Activated CD4-positive, alpha-beta memory T cell treated with anti-CD3 and anti-CD28 coated beads for 36 hours (primary cell): ENCODE measurements around the gene B3GALT6. TPM values are rescaled to one million over a fixed set of nuclear protein-coding genes. Genes with fewer than 3 reads are reported as not detected.

Experiments used
- CTCF ChIA-PET: fragments of 350-600 bp; sonication (Branson Sonifier 250); formaldehyde crosslinking; loops from one replicate; lab custom pipeline; 2021; ENCODE audit warnings: antibody characterized with exemption, inconsistent platforms; lab: Charles Lee
- POLR2A ChIA-PET: fragments of 350-600 bp; sonication (Branson Sonifier 250); formaldehyde crosslinking; loops from one replicate; lab custom pipeline; 2021; ENCODE audit warnings: antibody characterized with exemption; lab: Charles Lee
- DNase-seq: peaks from one replicate; pipeline ENCODE4 v3.0.0-alpha.2; 2020
- H3K27ac Mint-ChIP-seq: one replicate; pipeline ENCODE4 v1.8.0; 2021; ENCODE audit warnings: mixed read lengths
- H3K27me3 Mint-ChIP-seq: one replicate; pipeline ENCODE4 v1.8.0; 2021; ENCODE audit warnings: mixed read lengths
- H3K36me3 Mint-ChIP-seq: one replicate; pipeline ENCODE4 v1.8.0; 2021; ENCODE audit warnings: mixed read lengths
- H3K4me1 Mint-ChIP-seq: one replicate; pipeline ENCODE4 v1.8.0; 2021; ENCODE audit warnings: low read depth, mixed read lengths
- H3K4me3 Mint-ChIP-seq: one replicate; pipeline ENCODE4 v1.8.0; 2021; ENCODE audit warnings: mild to moderate bottlenecking, mixed read lengths
- H3K9me3 Mint-ChIP-seq: one replicate; pipeline ENCODE4 v1.8.0; 2021; ENCODE audit warnings: mixed read lengths
- intact Hi-C: fragments of 100-400 bp; cut with micrococcal nuclease; formaldehyde crosslinking; loops from one replicate; pipeline ENCODE4 v1.15.1; 2023
- total RNA-seq, 2 experiments: library from RNA; stranded (reverse); gene quantifications; one replicate each; pipeline ENCODE4 v1.2.3, GENCODE V29; 2021

B3GALT6 gene
- total RNA-seq, 2 experiments from 2014 or later, result 14.6 to 15.5 TPM

DNA sequence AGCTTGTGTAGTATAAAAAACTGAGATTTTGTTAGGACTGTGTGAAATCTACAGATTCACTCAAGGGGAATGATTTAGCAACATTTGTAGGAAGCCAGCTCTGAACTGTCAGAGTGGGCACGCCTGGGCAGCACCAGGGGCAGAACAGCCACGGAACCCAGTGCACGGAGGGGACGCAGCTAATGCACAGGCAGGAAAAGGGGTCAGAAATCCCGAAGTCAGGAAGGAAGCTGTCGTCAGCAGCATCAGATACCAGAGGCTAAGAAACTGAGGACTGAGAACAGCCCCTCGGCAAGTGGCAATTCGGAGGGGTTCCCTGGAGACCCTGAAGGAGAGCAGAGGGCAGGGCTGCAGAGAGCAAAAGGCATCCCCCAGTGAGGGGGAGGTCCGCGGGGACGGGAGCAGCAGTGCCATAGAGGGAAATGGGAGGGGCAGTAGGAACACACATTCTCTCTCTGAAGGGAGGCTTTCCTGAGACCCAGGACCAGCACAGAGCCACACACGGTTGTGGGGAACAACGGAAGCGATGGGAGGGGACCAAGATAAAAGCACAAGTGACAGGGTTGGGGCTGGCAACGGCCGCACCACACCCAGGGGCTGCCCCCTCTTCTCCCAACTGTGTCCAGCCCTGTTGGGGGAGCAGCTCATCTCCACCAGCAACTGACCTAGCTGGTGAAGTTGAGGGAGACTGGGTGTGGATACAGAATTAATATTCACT is 29.0 kb downstream of the B3GALT6 start:
- Mint-ChIP-seq H3K27me3 (no peaks in the 10 kb centered on the region), H3K36me3 (peaks cover 47% of the 10 kb centered on the region)
- POLR2A ChIA-PET, result no interaction called here

DNA sequence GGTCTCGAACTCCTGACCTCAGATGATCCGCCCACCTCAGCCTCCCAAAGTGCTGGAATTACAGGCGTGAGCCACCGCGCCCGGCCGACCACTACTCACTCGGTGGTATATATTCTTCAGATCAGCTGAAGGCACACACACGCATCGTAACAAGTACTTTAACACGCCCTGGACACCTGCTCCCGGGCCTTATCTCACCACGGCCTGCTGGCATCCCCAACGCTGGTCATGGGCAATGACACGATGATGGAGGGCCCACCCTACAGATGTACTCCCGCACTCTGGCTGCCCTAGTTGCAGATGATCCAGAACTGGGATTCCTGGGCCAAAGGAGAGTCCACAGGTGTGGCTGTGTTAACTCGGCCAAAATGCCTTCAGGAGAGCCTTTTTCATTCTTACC is 30.0 kb downstream of the B3GALT6 start:
- POLR2A ChIA-PET, result no interaction called here
- H3K36me3 Mint-ChIP-seq, result peaks cover 44% of the 10 kb centered on the region

More for the DNA sequence above, 29.0 kb downstream of the B3GALT6 start:
- no peak for DNase-seq
- Mint-ChIP-seq H3K27ac (peak overlapping the region; percentile 16), H3K4me3 (no peak overlapping the region), H3K4me1 (peaks cover 10% of the 10 kb centered on the region), H3K9me3 (no peaks in the 10 kb centered on the region)
- CTCF ChIA-PET, result interaction anchor here (1.7 to 1.8 kb wide), 2 partner anchors 14 to 139 kb away, joined by 3 to 8 read pairs; no protein-coding TSS in a partner anchor
- intact Hi-C loops, result no loop called here

DNA sequence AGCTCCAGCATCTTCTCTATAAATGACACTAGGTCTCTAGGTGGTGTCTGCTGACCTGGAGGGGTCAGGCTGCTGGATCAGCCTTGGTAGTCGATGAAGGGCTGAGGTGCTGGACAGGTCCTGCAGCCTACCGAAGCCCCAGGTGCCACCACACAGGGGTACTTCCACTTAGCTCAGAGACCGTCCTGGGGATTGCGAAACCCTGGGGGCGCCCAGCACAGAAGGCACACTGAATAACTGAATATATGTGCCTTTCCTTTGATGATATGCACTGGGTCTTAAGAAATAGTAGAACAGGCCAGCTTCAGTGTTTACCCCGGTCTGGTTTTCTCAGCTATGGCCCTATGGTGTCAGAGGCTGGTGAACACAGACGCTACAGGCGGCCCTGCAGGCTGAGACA is 30.7 kb downstream of the B3GALT6 start:
- no peak for DNase-seq
- H3K36me3 Mint-ChIP-seq, result peaks cover 43% of the 10 kb centered on the region
- H3K4me1 Mint-ChIP-seq, result peaks cover 8% of the 10 kb centered on the region
- CTCF ChIA-PET, result no interaction called here
- H3K27me3 Mint-ChIP-seq, result no peaks in the 10 kb centered on the region
- no peak overlapping the region for H3K27ac Mint-ChIP-seq
- intact Hi-C loops, result no loop called here
- no peaks in the 10 kb centered on the region for H3K9me3 Mint-ChIP-seq
- POLR2A ChIA-PET, result no interaction called here
- H3K4me3 Mint-ChIP-seq, result no peak overlapping the region

More for the DNA sequence above, 30.0 kb downstream of the B3GALT6 start:
- Mint-ChIP-seq H3K27ac (no peak overlapping the region), H3K4me1 (peaks cover 10% of the 10 kb centered on the region), H3K27me3 (no peaks in the 10 kb centered on the region), H3K9me3 (no peaks in the 10 kb centered on the region), H3K4me3 (no peak overlapping the region)
- intact Hi-C loops, result no loop called here
- DNase-seq, result no peak
- CTCF ChIA-PET, result no interaction called here

DNA sequence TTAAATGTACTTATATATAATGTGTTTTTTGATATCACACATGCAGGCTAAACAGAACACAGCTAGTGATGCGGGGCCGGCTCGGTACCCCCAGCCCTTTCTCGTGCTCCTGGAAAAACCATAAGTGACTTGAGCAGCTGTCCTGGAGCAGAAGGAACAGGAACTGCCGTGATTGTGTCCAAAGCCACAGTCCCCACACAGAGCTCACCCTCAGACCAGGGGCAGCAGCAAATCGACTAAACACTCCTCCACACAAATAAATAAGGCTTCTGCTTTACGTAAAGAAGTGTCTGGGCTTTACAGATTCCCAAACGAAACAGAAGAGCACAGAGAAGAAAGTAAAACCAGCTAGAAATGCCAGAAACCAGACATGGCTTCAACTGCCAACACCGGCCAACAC is 32.0 kb downstream of the B3GALT6 start:
- H3K36me3 Mint-ChIP-seq, result peaks cover 39% of the 10 kb centered on the region
- no peak for DNase-seq
- POLR2A ChIA-PET, result no interaction called here
- peaks cover 7% of the 10 kb centered on the region for H3K4me1 Mint-ChIP-seq
- CTCF ChIA-PET, result interaction anchor here (0.7 kb wide), 1 partner anchor 141 kb away, joined by 3 read pairs; no protein-coding TSS in a partner anchor
- H3K4me3 Mint-ChIP-seq, result no peak overlapping the region
- no peaks in the 10 kb centered on the region for H3K27me3 Mint-ChIP-seq
- H3K9me3 Mint-ChIP-seq, result no peaks in the 10 kb centered on the region
- H3K27ac Mint-ChIP-seq, result no peak overlapping the region
- intact Hi-C loops, result no loop called here

DNA sequence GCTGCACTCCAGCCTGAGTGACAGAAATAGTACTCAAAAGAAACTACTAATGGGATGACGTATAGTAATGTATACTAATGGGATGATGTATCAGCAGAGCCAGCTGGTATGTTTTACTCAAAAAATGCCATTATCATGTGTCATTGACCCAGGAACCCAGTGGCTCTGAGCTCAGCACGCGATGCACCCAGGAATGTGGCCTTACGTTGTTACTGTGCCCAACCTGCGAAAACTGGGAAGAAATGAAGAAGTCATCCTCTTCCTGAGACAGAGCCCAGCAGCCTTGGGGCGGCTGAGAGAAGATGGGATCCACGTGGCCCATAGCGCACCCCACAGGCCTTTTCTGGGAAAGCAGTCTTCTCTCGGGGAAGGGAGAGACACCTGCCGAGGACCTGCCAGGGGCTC is 32.8 kb downstream of the B3GALT6 start:
- intact Hi-C loops, result no loop called here
- CTCF ChIA-PET, result no interaction called here
- no peak overlapping the region for H3K4me3 Mint-ChIP-seq

DNA sequence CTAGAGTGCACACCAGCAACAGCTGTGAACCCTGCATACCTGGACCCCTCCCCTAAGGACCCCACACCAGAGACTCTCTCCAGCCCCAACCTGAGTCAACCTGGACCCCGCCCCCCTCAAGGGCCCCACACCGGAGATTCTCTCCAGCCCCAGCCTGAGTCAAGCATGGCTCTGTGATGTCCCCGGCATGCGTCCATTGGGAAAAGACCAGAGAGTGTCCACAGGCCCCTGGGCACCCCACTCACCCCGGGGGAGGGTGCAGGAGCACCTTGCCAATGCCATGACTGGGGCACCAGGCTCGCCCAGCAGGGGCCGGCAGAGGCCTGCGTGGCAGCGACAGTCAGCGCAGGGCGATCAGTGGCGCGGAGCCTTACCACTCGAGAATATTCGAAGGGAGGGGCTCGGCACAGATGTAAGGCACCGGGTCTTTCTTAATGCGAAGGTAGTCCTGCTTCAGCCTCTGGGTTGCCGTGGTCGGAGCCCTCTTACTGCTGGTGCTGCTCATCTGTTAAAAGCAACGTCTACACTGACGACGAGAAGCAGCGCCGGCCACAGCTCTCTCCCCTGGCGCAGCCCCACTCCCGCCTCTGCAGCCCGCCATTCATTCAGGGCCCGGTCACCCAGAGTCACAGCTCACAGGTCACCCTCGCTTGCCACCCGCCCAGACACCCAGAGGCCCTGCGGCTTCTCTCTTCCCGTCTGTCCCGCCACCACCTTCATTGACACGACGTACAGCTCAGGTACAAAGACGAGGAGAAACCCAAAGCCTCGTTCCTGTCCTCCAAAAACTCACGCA is 35.6 kb downstream of the B3GALT6 start:
- H3K27me3 Mint-ChIP-seq, result no peaks in the 10 kb centered on the region
- no peak overlapping the region for H3K27ac Mint-ChIP-seq
- H3K4me1 Mint-ChIP-seq, result peaks cover 31% of the 10 kb centered on the region
- no peaks in the 10 kb centered on the region for H3K9me3 Mint-ChIP-seq
- intact Hi-C loops, result no loop called here
- DNase-seq, result no peak
- POLR2A ChIA-PET, result no interaction called here
- no peak overlapping the region for H3K4me3 Mint-ChIP-seq
- H3K36me3 Mint-ChIP-seq, result peaks cover 32% of the 10 kb centered on the region
- CTCF ChIA-PET, result no interaction called here

More for the DNA sequence above, 32.8 kb downstream of the B3GALT6 start:
- peaks cover 33% of the 10 kb centered on the region for H3K36me3 Mint-ChIP-seq
- no peaks in the 10 kb centered on the region for H3K9me3 Mint-ChIP-seq
- no peak overlapping the region for H3K27ac Mint-ChIP-seq
- POLR2A ChIA-PET, result no interaction called here
- peak; percentile 48 for DNase-seq
- no peaks in the 10 kb centered on the region for H3K27me3 Mint-ChIP-seq
- H3K4me1 Mint-ChIP-seq, result peaks cover 11% of the 10 kb centered on the region

DNA sequence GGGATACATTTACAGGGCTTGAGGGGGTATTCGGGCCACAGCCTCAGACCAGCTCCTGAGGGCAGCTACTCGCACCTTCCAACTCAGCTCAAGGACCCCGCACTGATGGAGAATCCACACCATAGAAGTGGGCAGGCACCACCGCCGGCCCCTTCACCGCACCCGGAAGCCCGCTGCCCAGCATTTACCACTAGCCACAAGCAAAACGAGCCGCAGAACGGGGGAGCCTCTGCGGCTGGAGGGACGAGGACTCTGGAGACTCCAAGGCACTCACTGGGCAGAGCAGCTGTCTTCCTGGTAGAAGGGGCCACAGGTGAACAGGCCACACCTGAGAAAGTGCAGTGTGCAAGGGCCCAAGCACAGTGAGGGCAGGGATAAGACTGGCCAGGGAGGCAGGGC is 36.2 kb downstream of the B3GALT6 start:
- no peak for DNase-seq
- ChIA-PET POLR2A (no interaction called here), CTCF (no interaction called here)
- no peak overlapping the region for H3K4me3 Mint-ChIP-seq
- intact Hi-C loops, result no loop called here
- no peaks in the 10 kb centered on the region for H3K9me3 Mint-ChIP-seq
- no peak overlapping the region for H3K27ac Mint-ChIP-seq
- no peaks in the 10 kb centered on the region for H3K27me3 Mint-ChIP-seq
- peaks cover 34% of the 10 kb centered on the region for H3K36me3 Mint-ChIP-seq
- H3K4me1 Mint-ChIP-seq, result peaks cover 34% of the 10 kb centered on the region

DNA sequence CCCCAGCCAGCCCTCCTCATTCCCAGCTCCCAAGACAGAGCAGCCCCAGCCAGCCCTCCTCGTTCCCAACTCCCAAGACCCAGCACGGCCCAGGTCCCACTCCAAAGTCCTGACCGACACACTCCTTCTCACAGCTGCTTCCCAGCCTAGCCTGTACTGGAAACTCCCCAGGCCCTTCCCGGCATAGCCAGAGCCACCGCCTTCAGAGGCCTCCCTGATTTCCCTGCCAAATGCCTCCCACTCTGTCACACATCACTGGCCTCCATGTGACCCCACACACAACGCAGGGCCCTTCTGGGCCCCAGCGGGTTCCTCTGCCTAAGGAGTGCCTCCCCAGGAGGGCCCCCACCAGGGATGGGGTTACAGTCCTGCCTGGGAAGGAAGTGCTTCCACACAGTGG is 38.8 kb downstream of the B3GALT6 start:
- DNase-seq, result no peak
- ChIA-PET CTCF (interaction anchor here (1.5 kb wide), 1 partner anchor 149 kb away, joined by 5 read pairs; no protein-coding TSS in a partner anchor), POLR2A (no interaction called here)
- no peaks in the 10 kb centered on the region for H3K9me3 Mint-ChIP-seq
- no peaks in the 10 kb centered on the region for H3K27me3 Mint-ChIP-seq
- peak overlapping the region; percentile 14 for H3K4me3 Mint-ChIP-seq
- intact Hi-C loops, result loop anchor here (5.0 kb wide), 1 partner anchor 36 kb away; the partner anchor contains the start of genes ACAP3 and PUSL1
- peaks cover 32% of the 10 kb centered on the region for H3K4me1 Mint-ChIP-seq
- H3K36me3 Mint-ChIP-seq, result peaks cover 26% of the 10 kb centered on the region
- H3K27ac Mint-ChIP-seq, result no peak overlapping the region

DNA sequence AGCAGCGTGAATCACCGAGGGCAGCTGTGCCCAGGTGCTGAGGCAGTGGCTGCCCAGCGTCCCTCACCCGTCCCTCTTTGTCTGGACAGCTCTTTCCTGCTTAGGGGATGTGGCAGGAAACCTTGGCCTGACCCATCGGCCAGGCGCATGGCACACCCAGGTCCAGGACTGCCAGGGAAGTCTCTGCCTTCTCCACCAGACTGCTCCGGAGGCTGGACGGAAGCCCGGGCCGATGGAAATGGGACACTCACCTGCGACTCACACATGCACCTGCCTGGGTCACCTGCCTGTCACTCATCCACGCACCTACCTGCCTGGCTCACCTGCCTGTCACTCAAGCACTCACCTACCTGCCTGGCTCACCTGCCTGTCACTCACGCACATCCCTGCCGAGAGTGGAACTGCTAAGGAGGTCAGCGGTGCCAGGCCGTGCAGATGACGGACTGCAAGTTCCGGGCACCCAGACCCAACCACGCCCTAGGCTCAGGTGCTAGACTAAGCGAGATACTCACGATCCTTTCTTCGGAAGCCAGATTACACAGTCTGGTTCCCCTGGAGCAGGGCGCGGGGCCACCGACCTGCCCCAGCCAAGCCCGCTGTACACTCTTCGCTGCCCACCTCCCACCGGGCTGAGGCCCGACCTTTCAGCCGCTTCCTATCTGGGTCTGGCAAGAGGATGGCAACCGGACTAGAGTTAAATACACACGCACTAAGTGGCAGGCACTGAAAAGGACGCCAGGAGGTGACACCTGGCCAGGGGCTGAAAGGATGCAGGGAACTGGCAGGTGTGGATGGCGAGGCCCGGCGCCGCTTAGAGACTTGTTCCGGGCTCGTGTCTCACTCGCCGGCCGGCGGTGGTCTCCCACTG is 40.5 kb downstream of the B3GALT6 start:
- DNase-seq, result peak; percentile 24

DNA sequence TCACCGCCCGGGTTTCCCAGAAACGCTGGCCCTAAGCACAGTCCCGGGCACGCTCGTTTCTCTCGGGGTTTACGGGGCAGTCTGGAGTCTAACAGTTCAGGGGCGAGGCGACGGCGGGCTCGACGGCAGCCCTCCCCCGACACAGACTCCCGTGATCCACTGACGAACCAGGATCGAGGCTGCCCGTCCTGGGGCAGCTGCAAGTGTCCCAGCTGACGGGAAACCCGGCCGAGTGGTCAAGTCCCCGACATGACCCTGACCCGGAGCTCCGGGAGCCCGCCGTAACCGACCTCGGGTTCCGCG is 41.1 kb downstream of the B3GALT6 start:
- peaks cover 32% of the 10 kb centered on the region for H3K4me1 Mint-ChIP-seq
- POLR2A ChIA-PET, result interaction anchor here (0.6 to 1.8 kb wide), 3 partner anchors 42 to 157 kb away, joined by 3 to 5 read pairs (median 3); partner anchors contain the start of genes C1orf159 and MRPL20

More for the DNA sequence above, 40.5 kb downstream of the B3GALT6 start:
- H3K36me3 Mint-ChIP-seq, result peaks cover 21% of the 10 kb centered on the region
- H3K9me3 Mint-ChIP-seq, result no peaks in the 10 kb centered on the region
- peaks cover 32% of the 10 kb centered on the region for H3K4me1 Mint-ChIP-seq
- H3K27ac Mint-ChIP-seq, result peak overlapping the region; percentile 62
- ChIA-PET CTCF (interaction anchor here (1.3 kb wide), 1 partner anchor 62 kb away, joined by 3 read pairs; no protein-coding TSS in a partner anchor), POLR2A (interaction anchor here (1.0 to 1.8 kb wide), 2 partner anchors 42 to 134 kb away, joined by 3 to 5 read pairs; partner anchors contain the start of gene MRPL20)
- peak overlapping the region; percentile 88 for H3K4me3 Mint-ChIP-seq
- intact Hi-C loops, result loop anchor here (1.0 to 5.0 kb wide), 3 partner anchors 35 to 156 kb away; partner anchors contain the start of genes ACAP3, B3GALT6, C1orf159 and PUSL1
- no peaks in the 10 kb centered on the region for H3K27me3 Mint-ChIP-seq

More for the DNA sequence above, 41.1 kb downstream of the B3GALT6 start:
- Mint-ChIP-seq H3K27me3 (no peaks in the 10 kb centered on the region), H3K27ac (peak overlapping the region; percentile 62), H3K36me3 (peaks cover 20% of the 10 kb centered on the region), H3K4me3 (peak overlapping the region; percentile 88), H3K9me3 (no peaks in the 10 kb centered on the region)
- DNase-seq, result no peak
- intact Hi-C loops, result loop anchor here (1.0 to 5.0 kb wide), 3 partner anchors 34 to 157 kb away; partner anchors contain the start of genes ACAP3, B3GALT6, C1orf159 and PUSL1
- CTCF ChIA-PET, result interaction anchor here (1.3 kb wide), 1 partner anchor 63 kb away, joined by 3 read pairs; no protein-coding TSS in a partner anchor
